NCI-H187 treated with DMSO at 0.1 percent for 48 hours (cell line): Measurements from ENCODE around the gene NUP210L.

Experiments used
- DNase-seq: peaks from one replicate; lab custom pipeline; 2025; lab: John Stamatoyannopoulos, UW

Gene NUP210L

DNA sequence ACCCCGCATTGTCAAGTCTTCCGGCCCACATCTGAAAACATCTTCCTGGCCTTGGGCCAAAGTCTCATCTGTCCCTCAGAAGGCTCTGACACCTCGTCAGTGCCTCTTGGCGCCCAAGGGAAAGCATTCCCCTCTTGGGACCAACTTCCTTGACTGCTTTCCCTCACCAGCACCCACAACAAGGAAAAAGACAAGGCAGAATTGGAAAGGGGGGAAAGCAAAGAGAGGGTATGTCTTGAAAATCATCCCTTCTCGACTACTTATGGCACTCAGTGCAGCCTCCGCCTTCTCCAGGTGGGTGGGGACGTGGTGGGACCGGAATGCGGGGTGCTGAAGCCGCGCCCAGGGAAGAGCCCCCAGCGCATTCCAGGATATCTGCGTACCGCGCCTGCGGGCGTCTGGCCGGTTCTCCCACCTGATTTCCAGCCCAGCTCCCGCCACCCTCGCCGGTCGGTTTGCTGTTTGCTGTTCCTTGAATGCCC, 191.0 kb downstream of the NUP210L start:
- DNase-seq = no peak

DNA sequence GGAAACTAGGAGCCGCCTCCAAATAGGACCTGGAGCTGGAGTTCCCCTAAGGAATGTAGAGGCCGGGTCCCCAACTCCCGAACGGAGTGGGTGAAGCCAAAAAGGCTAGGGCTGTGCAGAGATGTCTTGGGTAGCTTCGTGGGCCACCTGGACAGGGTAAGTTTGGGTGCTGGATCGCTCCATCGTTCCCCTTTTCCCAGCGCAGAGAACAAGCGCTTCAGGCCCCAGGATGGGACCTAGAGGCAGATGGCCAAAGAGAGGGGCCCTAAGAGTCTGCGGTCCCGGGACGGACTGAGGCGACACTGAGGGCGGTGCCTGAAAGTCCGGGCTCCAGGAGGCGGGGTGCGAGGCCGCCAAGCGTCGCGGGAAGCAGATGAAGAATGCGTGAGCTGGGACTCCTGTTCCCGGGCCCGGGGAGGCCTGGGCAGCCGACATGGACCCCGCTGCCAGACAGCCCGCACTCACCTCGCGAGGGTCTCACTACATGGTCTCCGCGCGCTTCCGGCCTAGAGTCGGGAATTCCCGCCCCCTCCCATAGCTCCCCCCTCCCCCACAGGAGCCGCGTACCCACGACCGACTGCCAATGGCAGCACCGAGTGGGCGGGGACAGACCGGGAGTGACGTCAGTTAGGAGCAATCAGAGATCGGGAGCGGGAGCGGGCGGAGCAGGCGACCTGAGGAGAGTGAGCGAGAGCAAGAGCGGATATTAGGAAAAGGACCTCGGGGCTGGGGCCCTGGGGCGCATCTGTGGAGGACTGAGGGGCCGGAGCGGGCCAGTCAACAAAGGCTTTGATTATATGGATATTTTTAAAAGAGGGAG, 191.6 kb downstream of the NUP210L start, which contains the start of gene SLC39A1:
Gene SLC39A1, minus strand, starts transcription at position 508 of the 820 bp plus-strand sequence. CDS start 822 bp downstream, outside the sequence.
- peak; percentile 99 for DNase-seq

DNA sequence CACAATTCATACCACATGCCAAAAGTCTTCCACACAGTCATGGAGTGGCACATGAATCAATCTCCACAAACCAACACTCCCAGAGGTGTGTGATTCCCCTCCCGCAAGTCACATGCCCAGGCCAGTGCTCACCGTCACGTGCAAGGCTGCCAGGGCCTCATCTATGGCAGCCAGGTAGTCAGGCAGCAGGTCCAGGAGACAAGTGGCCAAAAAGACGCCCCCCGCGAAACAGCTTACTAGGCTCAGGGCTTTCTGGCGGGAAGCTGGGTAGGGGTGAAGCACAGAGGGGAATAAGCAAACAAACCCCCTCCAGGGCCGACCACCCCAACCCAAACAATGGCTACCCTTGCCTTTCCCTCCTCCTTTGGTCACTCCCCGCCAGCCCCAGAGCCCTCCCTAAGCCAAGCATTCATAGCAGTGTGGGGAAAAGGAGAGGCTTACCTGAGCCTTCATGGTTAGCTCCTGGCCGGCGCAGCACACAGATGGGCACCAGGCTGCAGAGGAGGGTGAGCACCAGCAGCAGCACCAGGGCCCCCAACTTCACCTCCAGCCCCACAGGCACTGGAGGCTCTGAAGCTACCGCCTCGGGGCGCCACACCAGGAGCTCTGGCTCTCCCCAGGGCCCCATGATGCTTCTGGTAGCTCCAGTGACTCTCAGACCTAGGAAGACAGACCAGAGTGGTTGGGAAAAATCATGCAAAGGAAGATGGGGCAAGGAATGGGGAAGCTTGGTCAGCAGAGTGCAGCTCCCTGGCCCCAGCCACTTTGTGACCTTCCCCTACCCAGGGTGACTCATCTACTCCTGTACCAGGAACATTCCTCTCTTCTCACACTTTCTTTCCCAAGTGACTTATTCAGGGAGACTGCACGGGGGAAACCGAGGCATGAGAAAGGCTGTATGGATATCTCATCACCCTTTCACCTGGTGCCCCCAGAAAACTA, 192.5 kb downstream of the NUP210L start:
- DNase-seq = no peak

- DNase-seq = no peak
Measured at GRCh38 chr1:153961421-153961820, 193.5 kb downstream of the NUP210L start.

- DNase-seq = no peak
Measured at GRCh38 chr1:153960206-153960605, 194.7 kb downstream of the NUP210L start.

GRCh38 chr1:153959454-153959853, 195.4 kb downstream of the NUP210L start:
- no peak for DNase-seq

DNA sequence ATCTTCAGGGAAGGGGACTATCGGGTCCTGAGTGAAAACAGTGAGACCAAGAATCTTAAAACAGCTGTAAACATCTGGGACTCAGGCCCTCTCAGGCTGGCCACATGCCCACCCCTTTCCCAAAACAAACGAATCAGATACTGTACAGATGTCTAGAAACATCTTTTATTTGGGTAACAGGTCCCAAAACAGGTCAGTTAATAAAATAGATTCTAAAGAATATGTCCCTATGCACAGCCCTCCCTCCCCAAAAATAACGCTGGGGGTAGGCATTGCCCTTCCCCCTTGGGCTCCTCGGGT, 196.0 kb downstream of the NUP210L start:
- no peak for DNase-seq

GRCh38 chr1:153958111-153958960, 196.5 kb downstream of the NUP210L start, which contains the start of gene CRTC2:
CRTC2 (minus strand) TSS chr1:153958612; CDS start chr1:153958497, 115 bp downstream.
- peak; percentile 100 for DNase-seq

DNA sequence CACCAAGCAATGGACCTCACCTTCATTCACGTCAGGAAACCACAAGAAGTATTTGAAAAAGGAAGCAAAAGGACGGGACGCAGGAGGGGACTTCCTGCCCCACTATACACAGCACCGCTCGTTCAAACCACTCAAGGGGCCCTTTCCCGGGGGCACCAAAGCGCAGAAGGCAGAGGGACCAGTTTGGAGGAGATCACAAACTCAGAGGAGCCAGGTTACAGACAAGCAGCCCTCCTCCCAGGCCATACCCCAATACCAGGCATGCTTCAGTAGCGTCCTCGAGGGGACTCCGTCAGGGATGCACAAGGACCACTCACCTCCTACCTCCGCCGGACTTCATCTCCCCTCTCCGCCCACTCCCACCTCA, 197.1 kb downstream of the NUP210L start:
- DNase-seq = no peak

DNA sequence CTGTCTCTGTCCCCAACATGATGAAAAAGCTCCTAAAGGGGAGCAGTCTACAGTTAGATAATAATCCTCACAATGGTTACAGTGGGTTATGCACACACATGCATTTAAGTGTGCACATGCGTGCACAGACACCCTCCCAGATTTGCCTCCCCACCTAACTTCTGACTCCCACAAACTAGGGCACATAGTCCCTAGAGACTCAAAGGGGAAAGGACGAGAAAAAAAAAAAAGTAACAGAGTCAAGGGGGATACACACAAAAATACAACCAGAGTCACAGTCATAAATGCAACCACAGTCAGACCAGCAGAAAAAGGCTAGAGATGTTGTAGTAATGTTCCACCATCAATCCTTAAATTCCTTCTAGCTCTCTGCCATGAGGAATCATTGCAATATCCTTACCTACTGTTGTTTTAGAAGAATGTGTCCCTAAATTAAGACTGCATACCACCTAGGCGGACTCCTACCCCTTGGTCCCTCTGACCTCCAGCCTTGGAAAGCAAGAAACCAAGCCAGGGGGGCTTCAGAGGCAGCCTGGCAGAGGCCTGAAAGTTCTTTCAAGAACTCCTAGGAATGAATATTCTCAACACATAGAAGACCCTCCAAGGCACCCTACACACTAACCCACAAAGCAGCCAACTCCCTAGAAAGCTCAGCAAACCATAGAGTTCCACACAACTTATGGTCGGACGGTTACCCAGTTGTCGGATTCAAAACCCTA, 197.7 kb downstream of the NUP210L start:
- no peak for DNase-seq

DNA sequence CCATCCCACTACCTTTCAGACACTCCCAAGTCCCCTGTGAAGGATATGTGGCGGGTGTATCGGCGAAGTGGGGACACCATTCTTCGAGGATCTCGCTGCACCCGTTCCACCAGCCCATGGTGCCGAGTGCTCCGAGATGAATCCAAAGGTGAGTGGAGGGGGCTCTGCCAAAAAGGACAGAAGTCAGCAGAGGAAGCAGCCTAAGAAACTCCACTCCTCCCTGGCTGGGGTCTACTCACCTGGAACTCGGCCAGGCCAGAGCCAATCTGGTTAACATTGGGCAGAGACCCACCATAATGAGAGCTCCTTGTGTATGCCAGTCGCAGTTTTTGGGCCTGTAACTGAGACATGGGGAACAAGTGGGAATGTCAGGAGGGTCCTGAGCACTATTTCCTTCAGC, 200.0 kb downstream of the NUP210L start:
- DNase-seq = no peak

DNA sequence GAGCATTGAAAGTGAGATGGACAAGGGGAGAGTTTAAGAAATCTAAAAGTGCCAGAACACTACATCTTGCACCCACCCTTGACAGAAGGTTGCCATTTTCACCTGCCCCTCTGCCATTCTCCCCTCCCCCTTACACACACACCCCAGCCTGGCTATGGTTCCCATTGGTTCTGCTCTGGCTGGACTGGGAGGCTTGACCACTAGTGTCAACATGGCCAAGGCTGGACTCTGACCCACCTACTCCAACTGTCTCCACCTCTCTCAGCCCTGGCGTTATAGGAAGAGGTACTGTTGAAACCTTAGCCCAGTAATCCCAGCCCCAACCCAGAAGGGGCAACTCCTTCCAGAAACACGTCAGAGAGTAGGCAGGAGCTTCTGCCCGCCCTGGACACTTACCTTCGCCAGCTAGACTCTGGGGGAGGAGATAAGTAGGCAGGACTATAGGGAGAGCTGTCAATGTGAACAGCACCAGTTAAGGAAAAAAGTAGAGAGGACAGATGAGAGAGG, 201.0 kb downstream of the NUP210L start:
- no peak for DNase-seq

DNA sequence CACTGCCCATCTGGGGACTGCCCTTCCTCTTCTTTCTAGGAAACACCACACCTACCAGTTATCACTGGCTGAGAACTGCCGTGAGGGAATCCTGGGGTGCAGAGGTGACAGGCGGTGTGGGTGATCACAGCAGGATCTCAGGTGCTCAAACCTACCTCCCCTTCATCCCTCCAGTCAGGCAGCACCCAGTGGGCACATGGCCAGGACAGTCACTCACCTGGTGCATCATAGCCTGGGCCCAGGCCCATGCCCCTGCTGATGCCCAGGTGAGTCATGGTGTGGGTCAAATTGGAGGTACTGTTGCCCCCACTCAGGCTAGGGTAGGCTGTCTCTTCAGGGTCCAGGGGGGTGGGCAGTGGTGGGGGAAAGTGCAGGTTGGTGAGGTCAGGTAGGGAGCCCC, 203.1 kb downstream of the NUP210L start:
- DNase-seq = no peak

DNA sequence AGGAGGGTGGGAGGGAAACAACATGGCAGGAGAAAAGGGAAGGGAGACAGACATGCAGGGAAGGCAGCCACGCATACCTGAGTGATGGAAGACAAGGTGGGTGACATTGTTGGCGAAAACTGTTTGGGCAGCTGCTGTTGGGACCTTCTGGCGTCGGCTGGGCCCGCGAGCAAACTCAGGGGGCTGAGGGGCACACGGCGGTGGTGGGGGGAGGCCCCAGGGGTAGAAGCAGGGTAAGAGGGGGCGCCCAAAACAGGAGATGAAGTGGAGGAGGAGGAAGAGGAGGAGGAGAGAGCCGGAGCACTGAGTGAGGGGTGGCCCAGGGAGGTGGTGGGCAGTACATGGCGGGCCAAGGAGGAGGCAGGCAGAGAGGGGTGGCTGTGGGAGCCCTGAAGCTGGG, 203.7 kb downstream of the NUP210L start:
- no peak for DNase-seq

DNA sequence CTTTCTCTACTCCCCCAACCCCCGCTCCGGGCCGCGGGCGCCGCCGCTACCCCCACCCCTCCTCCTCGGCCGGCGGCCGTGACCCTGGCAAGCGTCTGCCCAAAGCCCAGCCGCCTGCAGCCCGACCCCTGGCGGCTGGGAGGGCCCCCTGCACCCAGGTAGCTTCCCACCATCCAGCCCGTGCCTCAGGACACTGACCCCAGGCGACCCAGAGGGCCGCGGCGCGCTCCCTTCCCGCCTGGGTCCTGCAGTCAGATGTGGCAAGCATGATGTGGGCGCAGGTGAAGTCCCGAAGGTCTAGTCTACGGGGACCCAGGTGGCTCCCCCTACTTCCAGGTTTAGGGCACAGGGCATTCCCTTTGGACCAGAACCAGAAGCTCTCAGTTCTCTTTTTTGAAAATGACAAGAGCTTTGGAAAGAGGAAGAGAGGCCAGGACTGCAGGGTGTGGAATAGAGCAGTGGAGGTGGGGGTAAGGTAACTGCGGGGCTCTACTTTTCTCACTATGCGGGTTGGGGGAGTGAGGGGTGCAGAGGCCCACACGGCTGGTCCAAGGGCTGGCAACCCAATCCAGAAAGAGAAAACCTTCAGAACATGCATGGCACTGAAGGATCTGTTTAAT, 208.1 kb downstream of the NUP210L start, which contains the start of gene DENND4B:
Gene DENND4B, minus strand, starts transcription at position 97 of the 620 bp plus-strand sequence. CDS start 2,344 bp downstream, outside the sequence.
- peak; percentile 36 for DNase-seq

DNA sequence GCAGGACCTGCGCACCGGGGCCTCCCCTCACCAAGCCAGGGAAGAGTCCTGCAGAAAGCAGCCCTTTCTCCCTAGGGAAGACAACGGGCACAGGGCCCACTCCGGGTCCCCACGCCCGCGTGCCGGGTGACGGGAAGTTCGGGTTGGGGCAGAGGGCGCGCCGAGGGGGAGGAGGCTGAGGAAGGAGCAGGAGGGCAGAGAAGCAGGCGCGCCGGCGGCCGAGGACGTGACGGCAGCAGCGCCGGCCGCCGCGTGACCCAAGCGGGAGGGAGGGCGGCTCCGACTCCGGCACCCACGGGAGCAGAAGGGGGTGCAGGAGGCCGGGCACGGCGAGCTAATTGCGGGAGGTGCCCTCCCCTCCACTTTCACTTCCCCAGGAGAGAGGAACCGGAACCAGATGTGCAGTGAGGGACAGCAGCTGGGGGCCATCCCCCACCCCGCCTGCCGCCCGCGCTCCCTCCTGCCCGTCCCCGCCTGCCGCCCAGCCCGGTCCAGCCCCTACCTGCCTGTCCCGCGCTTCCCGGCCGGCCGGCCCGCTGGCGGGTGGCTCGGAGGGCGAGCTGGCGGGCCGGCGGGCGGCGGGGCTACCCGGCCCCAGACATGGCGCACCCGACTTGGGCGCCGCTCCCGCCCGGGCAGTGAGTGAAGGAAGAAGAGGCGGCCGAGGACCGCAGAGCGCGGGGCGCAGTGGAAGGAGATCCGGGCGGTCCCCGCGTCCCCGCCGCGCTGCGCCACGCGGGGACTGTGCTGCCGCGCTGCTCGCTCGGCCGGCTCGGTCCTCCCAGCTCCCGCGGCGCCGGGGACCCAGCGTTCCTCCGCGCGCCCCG, 208.9 kb downstream of the NUP210L start:
- DNase-seq = no peak

- DNase-seq = no peak
Measured at GRCh38 chr1:153945131-153945794, 209.6 kb downstream of the NUP210L start.

DNA sequence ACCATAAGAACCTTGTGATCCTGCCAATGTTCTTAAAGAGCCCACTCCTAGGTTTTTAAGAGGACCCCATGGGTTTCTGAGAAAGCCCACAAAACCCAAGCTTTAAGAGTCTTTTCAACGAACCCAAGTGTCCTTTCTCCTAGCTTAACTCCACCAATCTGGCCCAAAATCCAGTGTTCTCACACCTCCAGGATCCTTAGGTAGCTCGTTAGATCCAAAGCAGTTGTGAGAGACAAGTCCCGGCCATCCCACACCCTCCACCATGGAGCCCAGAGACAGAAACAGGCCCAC, 210.1 kb downstream of the NUP210L start:
- DNase-seq = no peak
